ENCODE measurements around the gene PRPF18. TPM values are rescaled to one million over a fixed set of nuclear protein-coding genes. Genes with fewer than 3 reads are reported as not detected.
"Not testable (repeated sequence)": the region's sequence is repeated elsewhere in the genome, so short reads cannot be mapped to it uniquely, and the experiment has no call there.

PRPF18 gene, protein sequence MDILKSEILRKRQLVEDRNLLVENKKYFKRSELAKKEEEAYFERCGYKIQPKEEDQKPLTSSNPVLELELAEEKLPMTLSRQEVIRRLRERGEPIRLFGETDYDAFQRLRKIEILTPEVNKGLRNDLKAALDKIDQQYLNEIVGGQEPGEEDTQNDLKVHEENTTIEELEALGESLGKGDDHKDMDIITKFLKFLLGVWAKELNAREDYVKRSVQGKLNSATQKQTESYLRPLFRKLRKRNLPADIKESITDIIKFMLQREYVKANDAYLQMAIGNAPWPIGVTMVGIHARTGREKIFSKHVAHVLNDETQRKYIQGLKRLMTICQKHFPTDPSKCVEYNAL
- total RNA-seq: 41.0 and 52.1 TPM in 2 replicates

DNA sequence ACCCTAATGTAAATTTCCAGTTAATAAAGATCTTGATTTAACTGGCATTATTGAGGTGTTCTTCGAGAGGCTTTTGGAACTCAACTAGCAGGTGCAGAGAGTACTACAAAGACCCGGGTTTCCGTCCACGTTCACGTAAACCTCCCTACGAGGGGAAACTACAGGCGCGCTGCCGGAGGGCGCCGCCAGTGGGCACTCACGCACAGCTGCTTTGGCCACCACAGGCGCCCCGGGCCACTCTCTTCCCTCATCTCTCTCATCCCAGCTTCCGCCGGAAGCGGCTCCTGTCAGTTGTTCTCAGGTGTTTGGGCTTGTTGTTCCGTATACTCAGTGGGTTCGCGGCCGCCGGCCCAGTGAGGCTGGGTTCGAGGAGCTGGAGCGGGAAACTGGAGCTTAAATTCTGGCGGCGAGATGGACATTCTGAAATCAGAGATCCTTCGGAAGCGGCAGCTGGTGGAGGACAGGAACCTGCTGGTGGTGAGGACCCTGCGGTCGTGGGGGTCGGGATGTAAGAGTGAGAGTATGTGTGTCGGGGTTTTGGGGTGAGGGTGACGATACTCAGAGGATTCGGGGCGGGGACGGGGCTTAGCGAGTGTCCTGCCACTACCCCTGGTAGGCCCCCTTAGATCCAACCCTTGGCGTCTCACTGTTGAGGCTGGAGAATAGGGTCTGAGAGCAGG lies at the start of gene PRPF18:
PRPF18 (plus strand) TSS at position 290 of the 680 bp plus-strand sequence; CDS start at position 412, 122 bp downstream.
- DNase-seq (ENCODE audit: low read depth): peak; percentile 83

DNA sequence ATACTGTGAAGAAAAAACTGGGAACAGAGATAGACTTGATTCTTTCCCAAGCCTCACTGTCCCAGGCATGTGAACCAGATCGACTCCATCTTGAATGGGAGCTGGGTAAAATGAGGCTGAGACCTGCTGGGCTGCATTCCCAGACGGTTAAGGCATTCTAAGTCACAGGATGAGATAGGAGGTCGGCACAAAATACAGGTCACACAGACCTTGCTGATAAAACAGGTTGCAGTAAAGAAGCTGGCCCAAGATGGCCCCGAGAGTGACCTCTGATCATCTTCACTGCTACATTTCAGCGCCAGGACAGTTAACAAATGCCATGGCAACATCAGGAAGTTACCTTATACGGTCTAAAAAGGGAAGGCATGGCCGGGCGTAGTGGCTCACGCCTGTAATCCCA lies 48.8 kb upstream of the PRPF18 start:
- not testable (repeated sequence) for DNase-seq (ENCODE audit: low read depth)

DNA sequence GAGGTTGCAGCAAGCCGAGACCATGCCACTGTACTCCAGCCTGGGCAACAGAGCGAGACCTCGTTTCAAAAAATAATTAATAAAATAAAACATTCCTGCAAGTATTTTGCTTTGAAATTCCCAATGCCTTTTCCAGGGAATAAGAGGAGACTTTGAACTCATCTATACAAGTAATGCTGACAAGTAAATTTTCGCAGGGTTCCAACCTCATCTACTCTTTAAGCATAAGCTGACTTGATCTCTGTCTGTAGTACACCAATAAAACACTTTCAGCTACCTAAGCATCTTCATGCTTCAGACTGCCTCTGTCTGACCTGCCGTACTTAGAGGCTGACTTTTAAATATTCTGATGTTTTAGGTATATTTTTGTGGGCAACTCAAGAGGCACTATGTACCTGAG lies 44.2 kb upstream of the PRPF18 start:
- DNase-seq (ENCODE audit: low read depth): no peak

DNA sequence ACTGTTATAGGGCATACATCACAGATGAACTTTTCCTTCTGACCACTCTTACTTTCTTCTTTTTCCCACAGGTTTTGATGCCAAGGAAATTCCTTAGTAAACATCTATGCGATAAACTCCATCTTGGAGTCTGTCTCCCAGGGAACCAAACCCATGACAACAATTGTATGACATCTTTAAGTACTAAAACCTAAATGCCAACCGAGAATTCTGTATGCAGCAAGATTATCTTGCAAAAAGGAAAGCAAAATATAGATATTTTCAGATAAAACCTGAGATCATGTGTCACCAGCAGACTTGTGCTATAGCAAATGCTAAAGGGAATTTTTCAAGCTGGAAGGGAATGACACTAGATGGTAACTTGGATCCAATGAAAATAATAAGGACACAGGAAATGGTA lies 36.0 kb upstream of the PRPF18 start:
- DNase-seq (ENCODE audit: low read depth): no peak

DNA sequence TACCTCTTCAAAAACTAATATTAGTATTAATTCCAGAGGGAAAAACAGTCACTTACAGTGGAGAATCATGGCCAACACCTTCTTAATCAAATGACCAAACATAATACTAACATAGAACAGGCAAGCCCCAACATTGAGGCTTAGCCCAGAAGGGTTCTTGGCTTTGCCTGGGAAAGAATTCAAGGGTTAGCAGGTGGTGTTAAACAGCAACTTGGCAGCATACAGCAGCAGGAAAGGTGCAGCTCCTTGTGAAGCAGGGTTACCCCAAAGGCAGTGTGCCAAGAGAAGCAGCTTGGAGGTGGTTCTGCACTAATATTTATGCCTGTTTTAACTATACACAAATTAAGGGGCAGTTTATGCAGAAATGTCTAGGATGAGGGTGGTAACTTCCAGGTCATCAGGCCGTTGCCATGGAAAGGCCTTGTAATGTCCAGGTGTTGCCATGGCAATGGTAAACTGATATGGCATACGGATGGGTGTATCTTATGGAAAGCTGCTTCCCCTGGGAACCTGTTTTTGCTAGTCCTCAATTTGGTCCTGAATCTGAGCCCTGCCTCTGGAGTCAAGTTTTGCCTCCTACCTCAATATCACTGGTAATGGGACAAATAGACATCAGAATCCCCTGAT lies 30.8 kb upstream of the PRPF18 start:
- DNase-seq (ENCODE audit: low read depth): peak; percentile 32

DNA sequence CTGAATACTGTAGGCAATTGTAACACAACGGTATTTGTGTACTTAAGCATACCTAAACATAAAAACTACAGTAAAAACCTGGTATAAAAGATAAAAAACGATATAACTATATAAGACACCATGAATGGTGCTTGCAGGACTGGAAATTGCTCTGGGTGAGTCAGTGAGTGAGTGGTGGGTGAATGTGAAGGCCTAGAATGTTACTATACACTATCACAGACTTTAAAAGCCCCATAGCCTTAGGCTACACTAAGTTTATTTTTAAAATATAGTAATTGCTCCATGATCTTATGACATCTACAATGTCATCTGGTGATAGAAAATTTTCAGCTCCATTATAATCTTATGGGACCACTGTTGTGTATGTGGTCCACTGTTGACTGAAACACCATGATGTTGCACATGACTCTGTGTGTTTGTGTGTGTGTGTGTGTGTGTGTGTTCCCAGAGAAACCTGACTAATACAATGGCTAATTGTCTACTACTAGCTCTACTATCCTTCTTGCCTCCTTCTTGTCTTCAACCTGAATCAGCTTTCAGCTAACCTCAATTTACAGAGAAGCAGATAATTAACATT lies 27.6 kb upstream of the PRPF18 start:
- peak; percentile 44 for DNase-seq (ENCODE audit: low read depth)

DNA sequence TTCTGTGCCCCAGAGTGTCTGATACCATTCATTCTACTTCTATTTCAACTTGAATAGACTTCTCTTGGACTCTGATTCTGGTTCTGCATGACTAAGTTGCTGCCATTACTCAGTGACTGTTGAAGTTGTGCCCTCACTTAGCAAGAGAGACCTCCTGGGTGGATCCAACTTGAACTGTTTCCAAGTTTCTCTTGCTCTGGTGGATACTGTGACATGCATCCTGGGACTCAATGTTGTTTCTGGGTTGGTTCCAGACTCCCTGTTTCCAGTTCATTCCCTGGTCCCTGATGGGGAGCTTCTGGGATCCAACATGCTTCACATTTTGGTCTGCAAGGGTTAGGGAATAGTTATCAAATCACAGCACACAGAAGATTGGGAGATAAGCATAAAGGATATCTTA lies 26.2 kb upstream of the PRPF18 start:
- peak; percentile 98 for DNase-seq (ENCODE audit: low read depth)

DNA sequence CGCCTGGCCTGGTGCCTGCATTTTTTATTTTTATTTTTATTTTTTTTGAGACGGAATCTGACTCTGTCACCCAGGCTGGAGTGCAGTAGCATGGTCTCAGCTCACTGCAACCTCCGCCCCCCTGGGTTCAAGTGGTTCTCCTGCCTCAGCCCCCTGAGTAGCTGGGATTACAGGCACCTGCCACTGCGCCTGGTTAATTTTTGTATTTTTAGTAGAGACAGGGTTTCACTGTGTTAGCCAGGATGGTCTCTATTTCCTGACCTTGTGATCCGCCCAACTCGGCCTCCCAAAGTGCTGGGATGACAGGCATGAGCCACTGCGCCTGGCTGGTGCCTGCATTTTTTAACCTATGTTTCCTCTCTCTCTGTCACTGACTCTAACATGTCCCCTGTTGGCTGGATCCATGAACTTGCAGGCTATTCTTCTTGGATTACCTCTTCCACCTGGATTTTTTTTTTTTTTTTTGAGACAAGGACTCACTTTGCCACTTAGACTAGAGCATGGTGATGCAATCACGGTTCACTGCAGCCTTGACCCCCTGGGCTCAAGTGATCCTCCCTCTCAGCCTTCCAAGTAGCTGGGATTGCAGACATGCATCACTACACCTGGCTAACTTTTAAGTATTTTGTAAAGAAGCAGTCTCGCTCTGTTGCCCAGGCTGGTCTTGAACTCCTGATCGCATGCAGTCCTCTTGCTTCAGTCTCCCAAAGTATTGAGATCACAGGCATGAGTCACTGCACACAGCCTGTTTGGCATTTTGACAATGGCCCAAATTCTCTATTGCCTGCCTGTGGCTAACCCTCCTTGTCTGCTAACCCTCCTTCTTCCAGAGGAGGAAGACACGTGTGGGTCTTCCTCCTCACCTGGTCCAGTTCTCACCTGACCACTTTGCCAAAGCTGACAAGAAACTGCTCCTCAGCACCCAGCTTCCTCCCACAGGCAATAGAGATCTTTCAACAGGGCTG lies 23.0 kb upstream of the PRPF18 start:
- peak; percentile 98 for DNase-seq (ENCODE audit: low read depth)

DNA sequence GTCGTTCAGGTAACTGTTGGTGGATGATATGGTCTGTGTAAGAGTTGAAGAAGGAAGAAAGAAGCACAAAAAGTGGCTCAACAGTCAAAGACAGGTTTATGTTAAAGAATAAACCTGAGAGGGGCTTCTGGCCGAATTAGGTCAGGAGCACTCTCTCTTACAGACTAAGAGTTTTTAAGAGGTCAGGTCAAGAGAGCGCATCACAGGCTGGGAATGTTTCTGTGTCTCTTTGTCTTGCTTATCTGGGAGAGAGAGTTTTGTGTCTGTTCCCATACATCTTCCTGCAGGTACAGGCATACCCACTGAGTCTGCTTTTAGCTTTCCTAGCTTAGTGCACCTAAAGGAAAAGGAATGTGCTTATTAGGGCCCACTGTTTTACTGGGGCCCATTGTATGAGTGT lies 22.2 kb upstream of the PRPF18 start:
- DNase-seq (ENCODE audit: low read depth): peak; percentile 2

DNA sequence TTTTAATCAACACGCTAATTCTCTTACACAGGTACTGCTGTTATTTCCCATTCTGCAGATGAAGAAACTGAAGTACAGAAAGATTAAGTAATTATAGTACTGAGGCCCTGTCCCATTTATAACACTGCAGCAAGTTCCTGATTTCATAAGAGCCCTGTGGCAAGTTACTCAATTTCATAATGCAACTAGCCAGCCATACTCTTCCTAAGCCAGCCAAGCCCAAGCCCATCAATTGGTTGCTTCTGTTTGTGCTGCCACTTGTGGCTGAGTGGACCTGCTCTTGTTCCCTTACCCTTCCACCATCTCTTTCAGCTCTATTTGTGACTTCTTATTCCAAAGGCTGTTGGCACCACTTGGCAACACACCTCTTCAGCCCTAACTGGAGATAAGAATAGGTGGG lies 19.7 kb upstream of the PRPF18 start:
- DNase-seq (ENCODE audit: low read depth): peak; percentile 42

DNA sequence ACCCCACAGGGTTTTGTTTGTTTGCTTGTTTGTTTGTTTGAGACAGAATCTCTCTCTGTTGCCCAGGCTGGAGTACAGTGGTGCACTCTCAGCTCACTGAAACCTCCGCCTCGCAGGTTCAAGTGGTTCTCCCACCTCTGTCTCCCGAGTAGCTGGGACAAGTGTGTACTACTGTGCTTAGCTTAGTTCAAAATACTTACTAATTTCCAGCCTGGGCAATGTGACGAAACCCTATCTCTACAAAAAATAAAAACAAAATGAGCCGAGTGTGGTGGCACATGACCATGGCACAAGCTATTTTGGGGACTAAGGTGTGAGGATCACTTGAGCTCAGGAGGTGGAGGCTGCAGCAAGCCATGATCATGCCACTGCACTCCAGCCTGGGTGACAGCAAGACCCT lies 15.2 kb upstream of the PRPF18 start:
- DNase-seq (ENCODE audit: low read depth): no peak

DNA sequence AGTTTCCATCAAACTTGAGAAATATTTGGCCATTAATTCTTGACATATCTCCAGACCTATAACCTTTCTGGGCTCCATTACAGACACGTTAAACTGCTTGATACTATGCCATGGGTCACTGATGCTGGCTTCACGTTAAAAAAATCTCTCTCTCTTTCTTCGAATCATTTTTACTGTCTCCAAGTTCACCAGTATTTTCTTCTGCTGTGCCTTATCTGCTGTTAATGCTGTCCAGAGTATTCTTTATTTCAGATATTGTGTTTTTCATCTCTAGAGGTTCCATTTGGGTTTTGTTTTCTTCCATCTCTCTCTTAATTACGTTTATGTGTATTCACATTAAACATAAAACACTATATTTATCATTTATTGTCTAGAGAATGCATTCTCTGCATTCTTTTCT lies 12.8 kb upstream of the PRPF18 start:
- DNase-seq (ENCODE audit: low read depth): no peak

DNA sequence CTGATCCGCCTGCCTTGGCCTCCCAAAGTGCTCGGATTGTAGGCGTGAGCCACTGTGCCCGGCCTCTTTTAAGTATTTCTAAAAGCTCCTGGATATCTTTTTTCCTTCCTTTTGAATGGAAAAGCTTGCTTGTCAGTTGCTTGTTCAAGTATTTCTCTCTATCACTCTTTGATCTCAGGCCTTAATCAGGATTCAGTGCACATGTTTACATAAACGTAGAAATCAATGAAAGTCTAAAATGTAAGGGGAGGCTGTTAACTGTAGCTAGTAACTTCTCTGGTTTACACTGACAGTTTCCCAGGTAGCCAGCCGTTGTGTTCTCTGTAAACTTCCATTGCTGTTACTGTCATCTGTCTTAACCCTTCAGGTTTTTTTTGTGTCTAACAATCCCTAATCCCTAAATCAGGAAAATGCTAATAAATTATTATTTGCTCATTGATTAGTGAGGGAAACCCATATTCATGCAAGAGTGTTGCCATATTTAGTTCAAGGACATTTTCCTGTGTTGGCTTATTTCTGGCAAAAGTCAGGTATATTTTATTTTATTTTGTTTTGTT lies 1.5 kb upstream of the PRPF18 start:
- no peak for DNase-seq (ENCODE audit: low read depth)

DNA sequence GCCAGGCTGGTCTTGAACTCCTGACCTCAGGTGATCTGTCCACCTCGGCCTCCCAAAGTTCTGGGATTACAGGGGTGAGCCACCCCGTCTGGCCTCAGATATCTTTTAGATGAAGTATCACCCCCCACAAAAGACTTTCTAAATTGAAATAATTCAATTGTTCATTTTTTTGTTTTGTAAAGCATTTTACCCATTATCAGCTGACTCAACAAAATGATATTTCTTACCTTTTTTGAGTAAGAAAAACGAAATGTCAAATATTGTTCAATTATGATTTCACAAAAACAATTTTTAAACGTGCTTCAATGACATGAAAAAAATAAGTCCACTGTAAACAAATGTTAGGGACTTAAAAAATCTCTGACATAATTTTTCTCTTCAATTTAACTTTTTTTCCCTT lies 822 bp upstream of the PRPF18 start:
- no peak for DNase-seq (ENCODE audit: low read depth)

DNA sequence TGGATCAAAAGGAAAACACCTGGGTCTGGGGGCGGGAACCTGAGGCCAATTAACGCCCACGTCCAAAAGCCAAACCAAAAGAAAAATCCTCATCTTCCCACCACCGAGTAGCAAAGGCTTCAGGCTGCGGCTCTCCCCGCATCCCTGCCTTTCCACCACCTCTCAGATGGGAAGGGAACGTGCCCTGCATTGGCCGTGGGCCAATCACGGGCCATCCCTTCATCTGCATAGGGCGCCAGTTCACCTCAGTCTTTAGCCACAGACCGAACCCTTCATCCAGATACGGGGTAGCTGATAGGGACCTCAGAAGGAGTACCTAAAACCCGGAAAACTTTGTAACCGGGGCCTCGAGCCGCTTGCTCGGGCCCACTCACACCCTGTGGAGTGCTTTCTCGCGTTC lies 626 bp downstream of the PRPF18 start:
- DNase-seq (ENCODE audit: low read depth): no peak

DNA sequence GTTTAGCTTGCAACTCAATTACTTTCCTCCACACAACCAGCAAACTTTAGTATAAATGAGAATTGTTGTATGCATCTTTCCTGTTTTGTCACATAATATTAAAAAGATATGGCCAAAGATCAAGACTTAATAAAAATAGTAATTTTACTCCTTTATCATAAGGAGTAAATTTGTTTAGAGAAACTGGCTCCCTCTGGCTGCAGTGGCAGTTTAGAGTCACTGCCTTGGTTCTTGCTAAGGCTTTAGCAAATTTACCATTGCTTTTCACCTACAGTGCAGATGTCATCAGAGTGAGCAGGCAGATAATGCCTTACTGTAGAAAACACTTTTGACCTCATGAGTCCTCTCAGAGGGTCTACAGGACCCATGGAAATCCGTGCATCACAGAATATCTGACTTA lies 2.6 kb downstream of the PRPF18 start:
- DNase-seq (ENCODE audit: low read depth): peak; percentile 10

DNA sequence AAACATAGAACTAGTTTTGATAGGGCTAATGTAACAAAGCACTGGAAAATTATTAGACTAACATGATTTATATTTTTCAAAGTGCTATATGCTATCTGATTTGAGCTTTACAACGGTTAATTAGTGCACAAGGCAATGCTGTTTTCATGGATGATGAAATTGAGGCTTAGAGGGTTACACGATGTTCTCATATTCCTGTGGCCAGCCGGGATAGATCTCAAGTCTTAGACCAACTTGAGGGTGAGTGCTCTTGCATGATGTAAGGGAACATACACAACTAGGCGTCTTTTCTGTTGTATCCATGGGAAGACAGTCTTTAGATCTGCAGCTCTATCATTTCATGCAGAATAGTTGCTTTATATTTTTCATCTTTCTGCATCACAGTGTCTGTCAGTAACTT lies 4.1 kb downstream of the PRPF18 start:
- no peak for DNase-seq (ENCODE audit: low read depth)

DNA sequence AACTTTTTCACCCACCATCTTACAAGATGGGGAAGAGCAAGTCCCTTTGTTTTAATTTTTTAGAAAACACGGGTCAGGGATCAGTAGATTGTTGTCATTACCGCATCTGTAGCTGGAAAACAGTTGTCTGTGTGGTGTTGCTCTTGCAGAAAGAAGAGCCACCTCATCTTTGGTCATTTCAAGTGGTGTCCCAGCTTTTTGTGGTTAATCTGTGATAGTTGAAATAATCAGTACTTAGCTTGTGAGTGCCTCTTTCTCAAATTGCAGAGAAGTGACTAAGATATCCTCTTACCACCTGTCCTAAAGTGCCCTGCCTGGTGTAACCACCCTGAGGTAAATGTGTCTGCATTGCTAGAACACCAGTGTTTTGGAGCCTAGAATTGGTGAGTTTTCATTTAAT lies 5.5 kb downstream of the PRPF18 start:
- DNase-seq (ENCODE audit: low read depth): no peak

DNA sequence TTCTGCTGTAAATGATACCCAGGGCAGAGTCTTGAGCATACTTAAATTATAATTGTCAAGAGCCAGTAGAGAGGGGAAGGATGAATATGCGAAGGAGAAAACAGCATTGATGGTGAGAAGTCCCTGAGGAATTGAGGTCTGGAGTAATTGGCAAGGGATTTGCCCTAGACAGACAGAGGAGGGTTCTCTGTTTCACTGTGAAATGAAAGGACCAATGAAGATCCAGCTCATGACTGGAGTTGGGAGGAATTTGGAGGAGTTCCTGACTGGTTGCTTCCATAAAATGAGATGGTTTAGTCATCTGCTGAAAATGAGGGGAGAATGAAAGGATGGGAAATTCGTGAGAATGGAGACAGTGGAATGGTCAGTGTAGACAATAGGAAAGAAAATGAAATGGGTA lies 6.8 kb downstream of the PRPF18 start:
- DNase-seq (ENCODE audit: low read depth): no peak

DNA sequence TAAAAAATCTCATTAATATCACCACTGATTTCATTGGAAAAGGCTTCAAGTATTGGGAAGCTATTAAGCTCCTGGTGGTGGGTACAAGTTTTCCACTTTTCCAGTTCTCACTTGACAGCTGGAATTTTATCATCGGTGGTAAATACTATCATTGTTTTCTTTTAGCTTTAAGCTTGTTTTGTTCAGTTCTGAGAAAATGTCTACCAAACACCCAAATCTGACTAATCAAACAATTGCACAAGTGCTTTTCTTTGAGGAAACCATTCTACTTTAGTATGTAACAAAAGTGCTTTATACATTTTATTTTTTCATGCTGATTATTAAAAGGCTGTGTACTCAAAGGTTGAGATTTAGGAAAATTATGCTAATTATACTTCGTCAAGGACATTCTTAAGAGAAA lies 7.9 kb downstream of the PRPF18 start:
- peak; percentile 12 for DNase-seq (ENCODE audit: low read depth)

DNA sequence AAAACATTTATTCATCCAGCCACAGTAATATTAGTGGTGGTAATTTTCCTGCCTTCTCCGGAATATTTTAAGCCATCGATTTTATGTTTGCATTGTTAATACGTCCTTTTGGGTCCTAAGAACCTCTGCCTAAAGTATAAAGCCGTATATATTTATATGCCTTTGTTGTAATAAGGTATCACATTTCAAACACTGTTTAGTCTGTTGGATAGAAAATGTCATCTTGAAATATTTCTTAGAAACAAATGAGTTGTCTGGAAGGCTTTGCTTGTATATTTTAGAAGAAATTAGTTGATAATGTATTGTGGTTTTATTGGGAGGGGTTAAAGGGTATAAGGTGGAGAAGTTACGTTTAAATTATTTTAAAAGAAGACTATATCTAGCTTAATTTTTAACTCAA lies 11.1 kb downstream of the PRPF18 start:
- DNase-seq (ENCODE audit: low read depth): no peak
